Osteoblast (primary cell): ENCODE data around the gene ANO2. TPM values are rescaled to one million over a fixed set of nuclear protein-coding genes. Genes with fewer than 3 reads are reported as not detected.
A peak's percentile ranks its signal among the peaks of the same experiment; 100 is the strongest.

ENCODE experiments used
- DNase-seq: peaks from one replicate; pipeline ENCODE4 v3.0.0; 2011; ENCODE audit warnings: low spot score, mixed read lengths; ENCODE audit not compliant: insufficient read length; ENCODE audit errors: missing footprints
- H2AFZ ChIP-seq: 2 replicates; pipeline ENCODE4 v1.6.0; 2011; ENCODE audit warnings: mild to moderate bottlenecking, low read length
- H3K27ac ChIP-seq: 2 replicates; pipeline ENCODE4 v1.5.1; 2011; ENCODE audit warnings: mild to moderate bottlenecking, low read depth, low read length, moderate library complexity
- H3K27me3 ChIP-seq: 2 replicates; pipeline ENCODE4 v1.6.0; 2012; ENCODE audit warnings: mild to moderate bottlenecking, control low read depth, inconsistent platforms, low read length, moderate library complexity; ENCODE audit not compliant: insufficient read depth
- H3K36me3 ChIP-seq: 2 replicates; pipeline ENCODE4 v1.5.1; 2011; ENCODE audit warnings: mild to moderate bottlenecking, low read length, control low read depth, moderate library complexity; ENCODE audit not compliant: insufficient read depth
- H3K4me1 ChIP-seq: 2 replicates; pipeline ENCODE4 v1.5.1; 2011; ENCODE audit warnings: mild to moderate bottlenecking, low read length, control low read depth, moderate library complexity; ENCODE audit not compliant: insufficient read depth
- H3K4me2 ChIP-seq: 2 replicates; pipeline ENCODE4 v1.6.0; 2011; ENCODE audit warnings: mild to moderate bottlenecking, low read length; ENCODE audit not compliant: insufficient read depth
- H3K4me3 ChIP-seq: fragments of 200-600 bp; sonication (generic); 3 replicates; pipeline ENCODE4 v1.5.1; 2012; ENCODE audit warnings: mild to moderate bottlenecking, low read length, inconsistent platforms; ENCODE audit not compliant: insufficient read depth
- H3K79me2 ChIP-seq: 2 replicates; pipeline ENCODE4 v1.6.0; 2012; ENCODE audit warnings: mild to moderate bottlenecking, low read length, control low read depth, inconsistent platforms; ENCODE audit not compliant: insufficient read depth
- H3K9me3 ChIP-seq: 2 replicates; pipeline ENCODE4 v1.5.1; 2011; ENCODE audit warnings: low read depth, low read length, control low read depth
- H4K20me1 ChIP-seq: 2 replicates; pipeline ENCODE4 v1.6.0; 2012; ENCODE audit warnings: mild to moderate bottlenecking, low read length, control low read depth; ENCODE audit not compliant: insufficient read depth
- total RNA-seq: library from RNA; depleted of rRNA; stranded (reverse); fragments of >200 nt; gene quantifications from 2 replicates; pipeline ENCODE4 v1.2.3, GENCODE V29; 2012
- TF ChIP-seq, protein P1 (sequence below): IDR thresholded peaks from 2 replicates; pipeline ENCODE4 v1.5.1; 2011; ENCODE audit warnings: mild to moderate bottlenecking, low read depth, low read length, moderate library complexity; ENCODE audit errors: extremely low read depth

The ANO2 gene
- total RNA-seq, 1 donor = under 0.01 TPM

DNA sequence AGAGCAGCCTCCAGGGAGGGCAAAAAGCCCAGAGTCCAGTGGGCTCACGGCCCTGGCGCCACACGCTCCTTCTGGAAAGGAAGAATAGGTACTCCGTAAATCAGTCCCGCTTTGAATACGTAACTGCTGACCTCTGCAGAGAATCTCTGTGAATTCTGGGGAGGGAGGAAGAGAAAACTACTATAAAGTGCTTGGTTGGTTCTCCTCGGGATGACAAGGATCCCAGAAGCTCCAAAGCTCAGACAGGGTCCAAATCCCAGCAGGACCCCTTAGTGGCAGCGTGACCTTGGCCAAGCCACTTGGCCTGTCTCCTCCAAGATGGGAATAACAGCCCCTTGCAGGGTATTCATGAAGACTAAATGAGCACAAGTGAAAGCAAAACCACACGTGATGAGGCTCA lies 31.7 kb downstream of the ANO2 start:
- peak; percentile 73 for DNase-seq
- no peaks in the 10 kb centered on the region for H3K36me3 ChIP-seq
- no peaks in the 10 kb centered on the region for H3K79me2 ChIP-seq
- TF ChIP-seq, protein P1, sequence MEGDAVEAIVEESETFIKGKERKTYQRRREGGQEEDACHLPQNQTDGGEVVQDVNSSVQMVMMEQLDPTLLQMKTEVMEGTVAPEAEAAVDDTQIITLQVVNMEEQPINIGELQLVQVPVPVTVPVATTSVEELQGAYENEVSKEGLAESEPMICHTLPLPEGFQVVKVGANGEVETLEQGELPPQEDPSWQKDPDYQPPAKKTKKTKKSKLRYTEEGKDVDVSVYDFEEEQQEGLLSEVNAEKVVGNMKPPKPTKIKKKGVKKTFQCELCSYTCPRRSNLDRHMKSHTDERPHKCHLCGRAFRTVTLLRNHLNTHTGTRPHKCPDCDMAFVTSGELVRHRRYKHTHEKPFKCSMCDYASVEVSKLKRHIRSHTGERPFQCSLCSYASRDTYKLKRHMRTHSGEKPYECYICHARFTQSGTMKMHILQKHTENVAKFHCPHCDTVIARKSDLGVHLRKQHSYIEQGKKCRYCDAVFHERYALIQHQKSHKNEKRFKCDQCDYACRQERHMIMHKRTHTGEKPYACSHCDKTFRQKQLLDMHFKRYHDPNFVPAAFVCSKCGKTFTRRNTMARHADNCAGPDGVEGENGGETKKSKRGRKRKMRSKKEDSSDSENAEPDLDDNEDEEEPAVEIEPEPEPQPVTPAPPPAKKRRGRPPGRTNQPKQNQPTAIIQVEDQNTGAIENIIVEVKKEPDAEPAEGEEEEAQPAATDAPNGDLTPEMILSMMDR = no peak
- no peaks in the 10 kb centered on the region for H3K27me3 ChIP-seq
- no peaks in the 10 kb centered on the region for H3K4me1 ChIP-seq
- H3K4me2 ChIP-seq = no peak overlapping the region
- H2AFZ ChIP-seq = no peak overlapping the region
- no peak overlapping the region for H3K27ac ChIP-seq
- no peak overlapping the region for H3K4me3 ChIP-seq
- H4K20me1 ChIP-seq = no peaks in the 10 kb centered on the region
- H3K9me3 ChIP-seq = no peaks in the 10 kb centered on the region

DNA sequence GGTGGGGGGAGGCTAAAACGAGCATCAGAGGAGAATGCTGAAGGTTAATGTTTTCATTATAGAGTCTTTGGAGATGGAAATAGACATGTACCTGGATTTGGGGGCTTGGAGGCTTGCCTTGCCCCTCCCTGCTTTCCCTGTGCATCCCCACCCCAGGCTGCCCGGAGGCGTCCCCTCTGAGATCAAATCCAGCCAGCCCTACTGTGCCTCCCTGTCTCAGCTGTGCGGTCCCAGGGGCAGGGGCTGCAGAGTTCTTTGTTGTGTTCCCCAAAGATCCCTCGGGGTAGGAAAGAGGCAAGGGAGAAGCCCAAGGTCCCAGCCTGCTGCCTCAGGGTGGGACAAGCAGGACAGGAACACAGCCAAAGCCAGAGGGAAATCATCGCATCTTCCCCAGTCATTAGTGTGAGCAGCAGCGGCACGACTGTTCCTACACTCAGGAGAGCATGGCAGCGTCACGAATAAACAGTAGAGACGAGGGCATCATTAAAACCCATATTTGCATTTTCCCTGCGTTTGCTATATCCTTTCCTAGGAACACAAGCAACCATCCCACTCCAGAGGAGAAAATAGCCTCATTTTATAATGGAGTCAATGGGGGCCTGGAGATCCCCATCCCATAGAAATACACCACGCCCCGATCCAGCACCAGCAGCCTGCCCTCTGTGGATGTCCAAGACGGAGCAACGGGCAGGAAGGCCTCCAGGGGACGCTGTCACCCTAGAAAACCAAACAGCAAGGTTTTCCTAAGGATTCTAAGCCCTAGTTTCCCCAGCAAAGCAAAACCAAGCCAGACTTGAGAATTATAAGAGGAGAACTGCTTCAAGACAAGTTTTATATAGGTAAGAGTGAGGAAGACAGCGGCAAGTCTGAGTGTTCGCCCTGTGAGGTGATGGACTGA lies 32.4 kb downstream of the ANO2 start:
- no peak overlapping the region for H3K4me2 ChIP-seq
- no peak overlapping the region for H3K27ac ChIP-seq
- no peak overlapping the region for H3K4me3 ChIP-seq
- no peaks in the 10 kb centered on the region for H3K36me3 ChIP-seq
- H2AFZ ChIP-seq = no peak overlapping the region
- no peaks in the 10 kb centered on the region for H3K79me2 ChIP-seq
- no peaks in the 10 kb centered on the region for H3K4me1 ChIP-seq
- no peaks in the 10 kb centered on the region for H3K27me3 ChIP-seq
- H4K20me1 ChIP-seq = no peaks in the 10 kb centered on the region
- no peaks in the 10 kb centered on the region for H3K9me3 ChIP-seq
- TF ChIP-seq, protein P1 = peak; percentile 27
- DNase-seq = no peak

DNA sequence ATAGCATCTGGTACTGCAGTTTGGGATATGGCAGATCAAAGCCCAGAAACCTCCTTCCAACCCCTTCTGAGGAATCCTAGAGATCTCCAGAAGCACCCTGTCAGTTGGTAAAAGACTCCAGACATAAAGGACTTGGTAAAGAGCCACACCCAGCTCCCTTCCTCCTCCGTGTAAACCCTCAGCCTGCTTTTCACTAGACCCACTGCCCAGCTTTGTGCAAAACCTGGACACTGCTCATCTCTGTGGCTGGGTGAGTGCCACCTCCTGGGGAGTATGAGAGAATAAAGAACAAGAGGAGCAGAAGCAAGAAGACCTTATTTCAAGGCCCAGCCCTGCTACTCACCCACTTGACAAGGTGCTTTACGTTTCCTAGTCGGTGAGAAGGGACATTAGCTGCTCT lies 33.0 kb downstream of the ANO2 start:
- H3K27me3 ChIP-seq = no peaks in the 10 kb centered on the region
- no peaks in the 10 kb centered on the region for H3K36me3 ChIP-seq
- no peak overlapping the region for H3K4me3 ChIP-seq
- H4K20me1 ChIP-seq = no peaks in the 10 kb centered on the region
- TF ChIP-seq, protein P1 = no peak
- DNase-seq = no peak
- no peaks in the 10 kb centered on the region for H3K4me1 ChIP-seq
- H3K4me2 ChIP-seq = no peak overlapping the region
- H3K79me2 ChIP-seq = no peaks in the 10 kb centered on the region
- no peak overlapping the region for H3K27ac ChIP-seq
- H2AFZ ChIP-seq = no peak overlapping the region
- H3K9me3 ChIP-seq = no peaks in the 10 kb centered on the region

DNA sequence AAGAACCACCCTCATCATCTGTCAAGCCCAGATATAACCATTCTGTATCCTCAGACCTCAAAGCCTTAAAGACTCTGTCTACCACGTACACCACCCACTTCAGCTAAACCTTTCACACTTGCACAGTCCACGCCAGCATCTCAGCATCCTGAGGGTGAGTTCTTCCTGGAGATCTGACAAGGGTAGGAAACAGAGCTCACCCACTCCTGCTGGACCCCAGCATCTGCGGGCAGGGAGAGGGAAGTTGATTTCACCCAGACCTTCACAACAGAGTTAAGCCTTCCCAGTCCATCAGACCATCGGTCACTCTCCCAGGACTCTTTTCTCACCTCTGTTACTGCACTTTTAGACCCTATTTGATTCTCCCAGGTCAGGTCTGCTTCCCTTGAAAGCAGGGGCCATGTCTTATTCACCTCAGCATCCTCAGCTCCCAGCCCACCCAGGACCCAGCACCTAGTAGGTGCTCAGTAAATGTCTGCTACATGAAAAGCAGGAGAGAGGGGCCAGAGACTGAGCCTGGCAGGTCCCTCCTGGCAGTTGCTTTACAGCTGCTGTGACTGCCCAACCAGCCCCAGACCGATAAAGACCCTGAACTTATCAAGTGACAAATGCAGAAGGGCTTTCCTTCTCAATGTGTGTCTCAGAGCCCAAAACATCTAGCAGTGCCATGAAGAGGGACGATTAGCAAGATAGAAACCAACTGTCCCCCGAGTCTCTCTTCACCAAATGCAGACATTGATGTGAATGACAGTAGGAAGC lies 34.1 kb downstream of the ANO2 start:
- DNase-seq = no peak
- Histone ChIP-seq H3K36me3 (no peaks in the 10 kb centered on the region), H3K79me2 (no peaks in the 10 kb centered on the region), H3K27me3 (no peaks in the 10 kb centered on the region), H3K9me3 (no peaks in the 10 kb centered on the region), H3K4me3 (no peak overlapping the region), H3K4me1 (no peaks in the 10 kb centered on the region), H2AFZ (no peak overlapping the region), H3K4me2 (no peak overlapping the region), H3K27ac (no peak overlapping the region), H4K20me1 (no peaks in the 10 kb centered on the region)
- TF ChIP-seq, protein P1 = no peak
